ENCODE results near the gene ZNF648.

Gene ZNF648

DNA sequence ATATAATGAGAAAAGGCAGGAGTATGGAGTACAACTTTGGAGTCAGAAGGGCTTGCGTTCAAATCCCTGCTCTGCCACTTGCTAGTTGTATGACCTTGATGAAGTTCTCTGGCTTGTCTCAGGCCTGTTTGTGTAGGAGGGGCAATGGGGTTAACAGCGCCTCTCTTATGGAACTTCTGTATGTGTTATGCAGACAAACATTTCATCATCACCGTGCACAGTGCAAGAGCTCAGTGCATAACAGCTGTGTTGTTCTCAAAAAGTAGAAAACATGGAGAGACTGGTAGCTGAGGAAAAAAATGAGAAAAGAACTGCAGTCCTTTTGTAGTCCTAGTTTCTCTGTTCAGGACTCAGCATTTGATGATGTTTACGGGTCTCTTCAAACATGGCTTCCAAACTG, 10.4 kb upstream of the ZNF648 start:
- H3K4me1 Mint-ChIP-seq: peaks cover 15% of the 10 kb centered on the region
- H3K4me3 Mint-ChIP-seq: no peak overlapping the region
- H3K9me3 Mint-ChIP-seq: no peaks in the 10 kb centered on the region
- peaks cover 20% of the 10 kb centered on the region for H3K27me3 Mint-ChIP-seq (ENCODE audit: low read depth, poor library complexity)
- TF ChIP-seq, protein P1, sequence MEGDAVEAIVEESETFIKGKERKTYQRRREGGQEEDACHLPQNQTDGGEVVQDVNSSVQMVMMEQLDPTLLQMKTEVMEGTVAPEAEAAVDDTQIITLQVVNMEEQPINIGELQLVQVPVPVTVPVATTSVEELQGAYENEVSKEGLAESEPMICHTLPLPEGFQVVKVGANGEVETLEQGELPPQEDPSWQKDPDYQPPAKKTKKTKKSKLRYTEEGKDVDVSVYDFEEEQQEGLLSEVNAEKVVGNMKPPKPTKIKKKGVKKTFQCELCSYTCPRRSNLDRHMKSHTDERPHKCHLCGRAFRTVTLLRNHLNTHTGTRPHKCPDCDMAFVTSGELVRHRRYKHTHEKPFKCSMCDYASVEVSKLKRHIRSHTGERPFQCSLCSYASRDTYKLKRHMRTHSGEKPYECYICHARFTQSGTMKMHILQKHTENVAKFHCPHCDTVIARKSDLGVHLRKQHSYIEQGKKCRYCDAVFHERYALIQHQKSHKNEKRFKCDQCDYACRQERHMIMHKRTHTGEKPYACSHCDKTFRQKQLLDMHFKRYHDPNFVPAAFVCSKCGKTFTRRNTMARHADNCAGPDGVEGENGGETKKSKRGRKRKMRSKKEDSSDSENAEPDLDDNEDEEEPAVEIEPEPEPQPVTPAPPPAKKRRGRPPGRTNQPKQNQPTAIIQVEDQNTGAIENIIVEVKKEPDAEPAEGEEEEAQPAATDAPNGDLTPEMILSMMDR (IDR thresholded peaks at IDR 0.05): no peak
- no peak for DNase-seq
- no peak overlapping the region for H3K27ac Mint-ChIP-seq
- no peaks in the 10 kb centered on the region for H3K36me3 Mint-ChIP-seq (ENCODE audit: low read depth)

DNA sequence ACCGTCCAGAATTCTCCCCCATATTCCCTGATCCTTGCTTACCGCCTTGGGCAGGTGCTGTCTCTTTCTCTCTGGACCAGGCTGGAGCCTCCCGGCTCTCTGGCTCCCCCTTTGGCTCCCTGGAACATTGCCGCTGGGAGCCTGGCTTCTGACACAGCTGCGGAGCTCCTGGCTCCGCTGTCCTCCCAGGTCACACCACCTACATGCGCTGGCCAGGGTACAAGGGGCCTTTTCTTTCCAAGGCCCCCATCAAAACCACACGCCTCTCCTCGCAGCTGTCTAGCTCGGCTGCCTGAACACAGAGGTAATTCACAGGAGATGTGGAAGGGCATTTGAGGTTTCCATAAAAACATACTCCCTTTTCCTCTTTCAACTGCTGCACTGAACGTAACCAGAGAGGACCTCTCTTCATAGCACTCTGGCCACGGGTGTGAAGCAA, 7.5 kb upstream of the ZNF648 start:
- Mint-ChIP-seq H3K27ac (no peak overlapping the region), H3K4me3 (peak overlapping the region; percentile 47), H3K9me3 (peaks cover 4% of the 10 kb centered on the region), H3K36me3 (ENCODE audit: low read depth) (no peaks in the 10 kb centered on the region), H3K4me1 (peaks cover 15% of the 10 kb centered on the region), H3K27me3 (ENCODE audit: low read depth, poor library complexity) (peaks cover 17% of the 10 kb centered on the region)
- TF ChIP-seq, protein P1 (IDR thresholded peaks at IDR 0.05): peak; percentile 75
- DNase-seq: peak; percentile 83

DNA sequence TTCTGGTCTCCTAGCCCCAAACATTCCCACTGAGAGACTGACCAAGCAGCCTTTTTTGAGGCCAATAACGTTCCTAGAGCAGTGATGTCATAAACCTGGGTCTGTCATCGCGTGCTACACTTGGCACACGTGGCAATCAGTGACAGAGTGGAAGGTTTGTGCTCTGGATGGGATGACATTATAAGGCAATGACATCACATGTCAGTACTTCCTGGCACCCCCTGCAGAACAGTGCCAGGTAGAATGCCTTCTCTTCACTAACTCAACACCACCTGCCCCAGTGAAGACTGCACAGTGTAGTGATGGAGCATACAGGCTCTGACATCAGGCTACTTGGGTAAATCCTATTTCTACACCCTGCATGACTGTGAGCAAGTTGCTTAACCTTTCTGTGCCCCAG, 5.4 kb upstream of the ZNF648 start:
- no peak overlapping the region for H3K27ac Mint-ChIP-seq
- peaks cover 21% of the 10 kb centered on the region for H3K27me3 Mint-ChIP-seq (ENCODE audit: low read depth, poor library complexity)
- H3K4me3 Mint-ChIP-seq: no peak overlapping the region
- peaks cover 15% of the 10 kb centered on the region for H3K4me1 Mint-ChIP-seq
- no peaks in the 10 kb centered on the region for H3K36me3 Mint-ChIP-seq (ENCODE audit: low read depth)
- TF ChIP-seq, protein P1 (IDR thresholded peaks at IDR 0.05): no peak
- peaks cover 14% of the 10 kb centered on the region for H3K9me3 Mint-ChIP-seq
- no peak for DNase-seq

DNA sequence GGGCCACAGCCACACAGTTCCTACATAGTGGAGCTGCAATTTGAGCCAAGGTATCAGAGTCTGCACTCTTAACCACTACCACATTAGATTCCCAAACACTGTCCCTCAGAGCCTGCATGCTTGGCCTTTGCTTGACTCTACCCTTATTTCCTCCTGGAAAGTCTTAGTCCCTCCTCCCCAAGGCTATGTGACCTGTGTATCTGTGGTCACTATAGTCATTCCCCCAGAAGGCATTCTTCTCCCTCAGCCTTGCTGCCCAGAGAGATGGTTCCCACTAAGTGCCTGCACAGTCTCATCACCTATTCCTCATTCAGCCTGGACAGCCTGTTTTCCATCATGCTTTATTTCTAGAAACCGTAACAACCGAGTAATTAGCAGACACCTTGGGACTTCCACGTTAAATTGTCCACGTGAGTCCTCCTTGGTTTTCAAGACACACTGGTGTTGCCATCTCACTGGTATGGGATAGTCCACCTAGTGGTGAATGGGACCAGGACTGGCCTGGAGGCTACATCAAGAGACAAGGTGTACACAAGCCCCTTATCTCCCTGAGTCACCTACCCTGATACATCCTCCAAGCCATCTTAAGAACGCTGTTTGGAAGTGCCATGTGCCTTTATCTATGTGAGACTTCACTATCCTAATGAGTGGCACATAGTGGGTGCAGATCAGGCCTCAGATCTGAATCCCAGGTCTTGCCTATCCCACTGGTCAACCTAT, 3.8 kb upstream of the ZNF648 start:
- H3K4me3 Mint-ChIP-seq: no peak overlapping the region
- TF ChIP-seq, protein P1 (IDR thresholded peaks at IDR 0.05): no peak
- peaks cover 28% of the 10 kb centered on the region for H3K4me1 Mint-ChIP-seq
- peaks cover 23% of the 10 kb centered on the region for H3K27me3 Mint-ChIP-seq (ENCODE audit: low read depth, poor library complexity)
- no peak overlapping the region for H3K27ac Mint-ChIP-seq
- DNase-seq: no peak
- H3K9me3 Mint-ChIP-seq: peaks cover 14% of the 10 kb centered on the region
- H3K36me3 Mint-ChIP-seq (ENCODE audit: low read depth): no peaks in the 10 kb centered on the region

DNA sequence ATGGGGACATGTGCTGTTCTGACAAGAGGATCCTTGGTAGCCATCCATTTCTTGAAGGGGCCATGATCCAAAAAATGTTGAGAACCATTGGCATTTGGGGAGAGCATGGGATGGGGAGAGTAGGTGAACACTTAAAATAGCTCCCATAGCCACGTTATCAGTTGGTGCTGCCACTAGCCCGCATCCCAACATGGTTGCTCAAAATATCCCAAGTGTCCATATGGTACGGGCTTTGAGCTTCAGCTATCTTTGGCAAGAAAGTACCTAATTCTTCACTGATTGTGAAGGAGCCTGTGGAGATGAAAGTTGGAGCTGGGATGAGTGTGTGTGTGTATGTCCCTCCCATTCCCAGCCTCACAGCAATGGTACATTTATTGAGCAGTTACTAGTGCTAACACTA, 3.1 kb upstream of the ZNF648 start:
- Mint-ChIP-seq H3K4me3 (no peak overlapping the region), H3K4me1 (peaks cover 27% of the 10 kb centered on the region), H3K27ac (no peak overlapping the region), H3K36me3 (ENCODE audit: low read depth) (no peaks in the 10 kb centered on the region), H3K9me3 (peaks cover 14% of the 10 kb centered on the region), H3K27me3 (ENCODE audit: low read depth, poor library complexity) (peaks cover 20% of the 10 kb centered on the region)
- TF ChIP-seq, protein P1 (IDR thresholded peaks at IDR 0.05): no peak
- no peak for DNase-seq

DNA sequence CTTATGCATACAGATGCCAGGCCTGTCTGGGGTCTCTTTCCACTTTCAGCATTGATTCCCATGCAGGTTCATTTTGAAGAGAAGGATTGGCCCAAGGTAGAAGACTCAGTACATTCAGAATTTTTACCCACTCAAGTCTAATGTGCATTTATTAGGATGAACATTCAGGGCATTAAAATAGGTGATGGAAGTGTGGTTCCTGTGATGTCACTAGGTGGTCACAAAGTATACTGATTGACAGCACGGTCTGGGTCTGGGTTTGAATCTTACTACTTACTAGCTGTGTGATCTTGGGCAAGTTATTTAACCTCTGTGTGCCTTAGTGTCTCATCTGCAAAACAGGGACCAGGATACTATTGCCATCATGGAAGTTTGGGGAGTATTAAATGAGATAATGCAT, 711 bp upstream of the ZNF648 start:
- H3K27me3 Mint-ChIP-seq (ENCODE audit: low read depth, poor library complexity): peaks cover 14% of the 10 kb centered on the region
- no peaks in the 10 kb centered on the region for H3K36me3 Mint-ChIP-seq (ENCODE audit: low read depth)
- H3K27ac Mint-ChIP-seq: no peak overlapping the region
- H3K9me3 Mint-ChIP-seq: peaks cover 14% of the 10 kb centered on the region
- DNase-seq: no peak
- H3K4me3 Mint-ChIP-seq: no peak overlapping the region
- peaks cover 26% of the 10 kb centered on the region for H3K4me1 Mint-ChIP-seq
- TF ChIP-seq, protein P1 (IDR thresholded peaks at IDR 0.05): no peak

All from nephron progenitor cell (in vitro differentiated cells).